Measurements from ENCODE around the gene AMER2. TPM values are rescaled to one million over a fixed set of nuclear protein-coding genes. Genes with fewer than 3 reads are reported as not detected.

AMER2 gene
- total RNA-seq, 1 donor = not detected

DNA sequence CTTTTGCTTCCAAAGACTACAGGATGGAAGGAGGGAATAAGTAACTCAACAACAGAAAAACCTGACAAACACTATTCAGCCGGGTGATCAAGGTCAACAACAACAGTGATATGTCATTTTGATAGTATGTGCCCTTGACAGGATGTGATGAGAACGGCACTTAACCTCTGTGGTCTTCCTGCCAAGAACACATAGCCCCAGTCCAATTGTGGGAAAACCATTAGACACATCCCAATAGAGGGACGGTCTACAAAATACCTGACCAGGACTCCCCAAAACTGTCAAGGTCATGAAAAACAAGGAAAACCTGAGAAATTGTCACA lies 43.1 kb upstream of the AMER2 start:
- no peak overlapping the region for H3K4me2 ChIP-seq (ENCODE audit: insufficient read depth, low read length)
- no peaks in the 10 kb centered on the region for H3K4me1 ChIP-seq (ENCODE audit: insufficient read depth, low read length)
- H4K20me1 ChIP-seq (ENCODE audit: insufficient read depth, low read length) = no peaks in the 10 kb centered on the region
- H3K27me3 ChIP-seq (ENCODE audit: insufficient read depth, low read length) = no peaks in the 10 kb centered on the region
- H3K36me3 ChIP-seq (ENCODE audit: insufficient read depth, low read length) = no peaks in the 10 kb centered on the region
- H3K9me3 ChIP-seq (ENCODE audit: low read depth, low read length) = no peaks in the 10 kb centered on the region
- TF ChIP-seq, protein P1, sequence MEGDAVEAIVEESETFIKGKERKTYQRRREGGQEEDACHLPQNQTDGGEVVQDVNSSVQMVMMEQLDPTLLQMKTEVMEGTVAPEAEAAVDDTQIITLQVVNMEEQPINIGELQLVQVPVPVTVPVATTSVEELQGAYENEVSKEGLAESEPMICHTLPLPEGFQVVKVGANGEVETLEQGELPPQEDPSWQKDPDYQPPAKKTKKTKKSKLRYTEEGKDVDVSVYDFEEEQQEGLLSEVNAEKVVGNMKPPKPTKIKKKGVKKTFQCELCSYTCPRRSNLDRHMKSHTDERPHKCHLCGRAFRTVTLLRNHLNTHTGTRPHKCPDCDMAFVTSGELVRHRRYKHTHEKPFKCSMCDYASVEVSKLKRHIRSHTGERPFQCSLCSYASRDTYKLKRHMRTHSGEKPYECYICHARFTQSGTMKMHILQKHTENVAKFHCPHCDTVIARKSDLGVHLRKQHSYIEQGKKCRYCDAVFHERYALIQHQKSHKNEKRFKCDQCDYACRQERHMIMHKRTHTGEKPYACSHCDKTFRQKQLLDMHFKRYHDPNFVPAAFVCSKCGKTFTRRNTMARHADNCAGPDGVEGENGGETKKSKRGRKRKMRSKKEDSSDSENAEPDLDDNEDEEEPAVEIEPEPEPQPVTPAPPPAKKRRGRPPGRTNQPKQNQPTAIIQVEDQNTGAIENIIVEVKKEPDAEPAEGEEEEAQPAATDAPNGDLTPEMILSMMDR (IDR thresholded peaks at IDR 0.05; ENCODE audit: extremely low read depth, low read depth, low read length) = no peak
- H2AFZ ChIP-seq (ENCODE audit: low read length) = no peak overlapping the region
- H3K27ac ChIP-seq (ENCODE audit: low read depth, low read length) = no peak overlapping the region
- no peaks in the 10 kb centered on the region for H3K79me2 ChIP-seq (ENCODE audit: insufficient read depth, low read length)
- no peak overlapping the region for H3K4me3 ChIP-seq (ENCODE audit: insufficient read depth, low read length)
- no peak for DNase-seq (ENCODE audit: insufficient read length, low spot score, missing footprints)

GRCh38 chr13:25214491-25215252 lies 42.6 kb upstream of the AMER2 start:
- no peaks in the 10 kb centered on the region for H3K4me1 ChIP-seq (ENCODE audit: insufficient read depth, low read length)
- no peak overlapping the region for H2AFZ ChIP-seq (ENCODE audit: low read length)
- no peaks in the 10 kb centered on the region for H3K9me3 ChIP-seq (ENCODE audit: low read depth, low read length)
- H3K4me3 ChIP-seq (ENCODE audit: insufficient read depth, low read length) = no peak overlapping the region
- DNase-seq (ENCODE audit: insufficient read length, low spot score, missing footprints) = no peak
- H3K27me3 ChIP-seq (ENCODE audit: insufficient read depth, low read length) = no peaks in the 10 kb centered on the region
- TF ChIP-seq, protein P1 (IDR thresholded peaks at IDR 0.05; ENCODE audit: extremely low read depth, low read depth, low read length) = no peak
- no peaks in the 10 kb centered on the region for H4K20me1 ChIP-seq (ENCODE audit: insufficient read depth, low read length)
- H3K36me3 ChIP-seq (ENCODE audit: insufficient read depth, low read length) = no peaks in the 10 kb centered on the region
- H3K27ac ChIP-seq (ENCODE audit: low read depth, low read length) = no peak overlapping the region
- H3K79me2 ChIP-seq (ENCODE audit: insufficient read depth, low read length) = no peaks in the 10 kb centered on the region
- H3K4me2 ChIP-seq (ENCODE audit: insufficient read depth, low read length) = no peak overlapping the region

DNA sequence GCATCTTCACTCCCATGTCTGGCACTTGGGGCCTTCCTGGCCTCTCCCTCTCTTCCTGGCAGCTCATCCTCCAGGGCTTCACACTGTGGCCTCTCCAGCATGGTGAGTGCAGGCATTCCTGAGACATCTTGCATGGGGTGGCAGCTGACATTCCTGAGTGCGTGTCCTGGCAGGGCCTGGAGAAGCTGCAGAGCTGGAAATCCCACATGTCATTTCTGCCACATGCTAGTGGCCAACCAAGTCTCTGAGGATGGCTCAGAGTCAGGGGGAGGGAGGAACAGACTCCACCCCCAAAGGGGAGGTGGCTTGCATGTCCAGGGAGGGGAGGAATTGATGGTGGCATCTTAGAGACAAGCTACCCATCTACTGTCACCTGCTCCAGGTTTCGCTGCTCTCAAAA lies 41.6 kb upstream of the AMER2 start:
- no peak for DNase-seq (ENCODE audit: insufficient read length, low spot score, missing footprints)
- H3K27me3 ChIP-seq (ENCODE audit: insufficient read depth, low read length) = no peaks in the 10 kb centered on the region
- no peaks in the 10 kb centered on the region for H3K79me2 ChIP-seq (ENCODE audit: insufficient read depth, low read length)
- H3K4me1 ChIP-seq (ENCODE audit: insufficient read depth, low read length) = no peaks in the 10 kb centered on the region
- TF ChIP-seq, protein P1 (IDR thresholded peaks at IDR 0.05; ENCODE audit: extremely low read depth, low read depth, low read length) = no peak
- no peak overlapping the region for H3K4me2 ChIP-seq (ENCODE audit: insufficient read depth, low read length)
- H2AFZ ChIP-seq (ENCODE audit: low read length) = no peak overlapping the region
- no peak overlapping the region for H3K27ac ChIP-seq (ENCODE audit: low read depth, low read length)
- H3K9me3 ChIP-seq (ENCODE audit: low read depth, low read length) = no peaks in the 10 kb centered on the region
- no peaks in the 10 kb centered on the region for H4K20me1 ChIP-seq (ENCODE audit: insufficient read depth, low read length)
- no peaks in the 10 kb centered on the region for H3K36me3 ChIP-seq (ENCODE audit: insufficient read depth, low read length)
- H3K4me3 ChIP-seq (ENCODE audit: insufficient read depth, low read length) = no peak overlapping the region

DNA sequence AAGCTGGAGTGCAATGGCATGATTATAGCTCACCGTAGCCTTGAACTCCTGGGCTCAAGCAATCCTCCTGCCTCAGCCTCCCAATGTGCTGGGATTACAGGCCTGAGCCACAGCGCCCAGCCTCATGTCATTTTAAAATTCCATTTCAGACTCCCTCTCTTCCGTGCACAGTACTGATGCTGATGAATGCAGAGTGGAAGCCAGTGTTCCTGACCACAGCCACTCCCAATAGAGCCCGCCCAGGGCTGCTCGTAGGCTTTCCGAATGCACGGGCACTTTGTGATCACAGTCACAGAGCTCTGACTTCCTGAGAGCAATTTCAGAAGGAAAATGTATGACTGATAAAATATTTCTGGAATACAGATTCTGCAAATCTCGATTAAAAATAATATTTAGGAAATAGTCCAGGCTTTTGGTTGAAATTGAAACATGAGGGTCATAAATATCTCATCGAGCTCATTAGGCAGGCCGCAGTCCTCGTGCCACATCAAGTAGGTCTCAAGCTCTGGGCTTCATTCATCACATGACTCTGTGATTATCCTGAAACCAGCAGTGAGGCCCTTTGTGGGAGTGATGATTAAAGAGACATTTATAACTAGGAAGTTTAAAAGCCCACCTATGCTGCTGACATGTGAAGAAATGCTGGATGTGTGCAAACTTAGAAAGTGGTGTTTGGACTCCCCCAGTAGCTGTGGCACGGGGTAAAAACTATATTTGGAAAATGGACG lies 38.9 kb upstream of the AMER2 start:
- no peak for DNase-seq (ENCODE audit: insufficient read length, low spot score, missing footprints)
- Histone ChIP-seq H3K9me3 (ENCODE audit: low read depth, low read length) (no peaks in the 10 kb centered on the region), H3K4me2 (ENCODE audit: insufficient read depth, low read length) (no peak overlapping the region), H3K27me3 (ENCODE audit: insufficient read depth, low read length) (no peaks in the 10 kb centered on the region), H2AFZ (ENCODE audit: low read length) (no peak overlapping the region), H4K20me1 (ENCODE audit: insufficient read depth, low read length) (no peaks in the 10 kb centered on the region), H3K79me2 (ENCODE audit: insufficient read depth, low read length) (no peaks in the 10 kb centered on the region), H3K4me1 (ENCODE audit: insufficient read depth, low read length) (no peaks in the 10 kb centered on the region), H3K27ac (ENCODE audit: low read depth, low read length) (no peak overlapping the region), H3K4me3 (ENCODE audit: insufficient read depth, low read length) (no peak overlapping the region), H3K36me3 (ENCODE audit: insufficient read depth, low read length) (no peaks in the 10 kb centered on the region)
- TF ChIP-seq, protein P1 (IDR thresholded peaks at IDR 0.05; ENCODE audit: extremely low read depth, low read depth, low read length) = no peak
